B cell (primary cell): ENCODE results near the gene TEAD1.

Source experiments
- EZH2 ChIP-seq: IDR thresholded peaks from 2 replicates; pipeline ENCODE4 v1.6.1; 2012; ENCODE audit warnings: borderline replicate concordance, low read depth, mild to moderate bottlenecking, moderate library complexity, low read length; ENCODE audit not compliant: insufficient read depth, poor library complexity, severe bottlenecking
- TF ChIP-seq, protein P1 (sequence below): fragments of 200-600 bp; IDR thresholded peaks from one replicate; pipeline ENCODE4 v1.8.0; 2022; ENCODE audit warnings: antibody characterized with exemption, mild to moderate bottlenecking

DNA sequence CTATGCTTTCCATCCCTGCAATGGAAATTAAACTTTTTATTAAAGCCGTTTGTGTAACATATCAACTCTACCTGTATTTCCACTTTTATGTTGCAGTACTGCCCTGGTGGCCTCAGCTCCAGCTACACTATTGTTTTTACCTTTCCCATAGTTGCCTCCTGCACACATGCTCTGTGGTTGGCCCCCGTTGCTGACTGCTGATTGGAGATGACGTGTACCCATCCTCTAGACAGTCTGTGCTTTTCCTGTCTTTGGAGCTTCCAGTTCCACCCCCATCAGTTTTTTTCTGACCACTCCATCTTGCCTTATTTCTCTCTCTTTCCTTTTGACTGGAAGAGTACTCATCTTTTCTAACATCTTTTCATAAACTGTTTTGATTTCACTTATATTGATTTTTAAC is 123.8 kb downstream of the TEAD1 start:
- TF ChIP-seq, protein P1, sequence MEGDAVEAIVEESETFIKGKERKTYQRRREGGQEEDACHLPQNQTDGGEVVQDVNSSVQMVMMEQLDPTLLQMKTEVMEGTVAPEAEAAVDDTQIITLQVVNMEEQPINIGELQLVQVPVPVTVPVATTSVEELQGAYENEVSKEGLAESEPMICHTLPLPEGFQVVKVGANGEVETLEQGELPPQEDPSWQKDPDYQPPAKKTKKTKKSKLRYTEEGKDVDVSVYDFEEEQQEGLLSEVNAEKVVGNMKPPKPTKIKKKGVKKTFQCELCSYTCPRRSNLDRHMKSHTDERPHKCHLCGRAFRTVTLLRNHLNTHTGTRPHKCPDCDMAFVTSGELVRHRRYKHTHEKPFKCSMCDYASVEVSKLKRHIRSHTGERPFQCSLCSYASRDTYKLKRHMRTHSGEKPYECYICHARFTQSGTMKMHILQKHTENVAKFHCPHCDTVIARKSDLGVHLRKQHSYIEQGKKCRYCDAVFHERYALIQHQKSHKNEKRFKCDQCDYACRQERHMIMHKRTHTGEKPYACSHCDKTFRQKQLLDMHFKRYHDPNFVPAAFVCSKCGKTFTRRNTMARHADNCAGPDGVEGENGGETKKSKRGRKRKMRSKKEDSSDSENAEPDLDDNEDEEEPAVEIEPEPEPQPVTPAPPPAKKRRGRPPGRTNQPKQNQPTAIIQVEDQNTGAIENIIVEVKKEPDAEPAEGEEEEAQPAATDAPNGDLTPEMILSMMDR: no peak
- no peak for TF ChIP-seq EZH2
